ENCODE data around the gene TMEM184B.
A peak's percentile ranks its signal among the peaks of the same experiment; 100 is the strongest.

TMEM184B gene

GRCh38 chr22:38271927-38272372 lies 860 bp downstream of the TMEM184B start:
- DNase-seq = peak; percentile 13

DNA sequence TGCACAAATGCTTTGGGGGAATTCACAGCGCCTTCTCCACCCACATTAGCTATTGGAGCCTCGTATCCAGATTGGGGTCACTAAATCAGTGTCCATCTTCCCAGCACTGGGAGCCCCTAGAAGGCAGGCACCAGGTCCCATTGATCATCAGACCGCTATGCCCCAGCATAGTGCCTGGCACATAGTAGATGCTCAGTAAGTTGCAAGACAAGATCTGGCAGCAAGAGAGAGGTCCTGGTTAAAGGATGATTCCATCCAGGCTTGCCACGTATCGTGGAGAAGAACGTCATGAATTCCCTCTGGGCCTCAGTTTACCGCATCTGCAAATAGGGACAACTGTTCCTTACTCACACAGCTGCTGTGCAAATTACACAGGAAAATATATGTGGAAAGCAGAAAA lies 1.7 kb downstream of the TMEM184B start:
- DNase-seq = no peak

DNA sequence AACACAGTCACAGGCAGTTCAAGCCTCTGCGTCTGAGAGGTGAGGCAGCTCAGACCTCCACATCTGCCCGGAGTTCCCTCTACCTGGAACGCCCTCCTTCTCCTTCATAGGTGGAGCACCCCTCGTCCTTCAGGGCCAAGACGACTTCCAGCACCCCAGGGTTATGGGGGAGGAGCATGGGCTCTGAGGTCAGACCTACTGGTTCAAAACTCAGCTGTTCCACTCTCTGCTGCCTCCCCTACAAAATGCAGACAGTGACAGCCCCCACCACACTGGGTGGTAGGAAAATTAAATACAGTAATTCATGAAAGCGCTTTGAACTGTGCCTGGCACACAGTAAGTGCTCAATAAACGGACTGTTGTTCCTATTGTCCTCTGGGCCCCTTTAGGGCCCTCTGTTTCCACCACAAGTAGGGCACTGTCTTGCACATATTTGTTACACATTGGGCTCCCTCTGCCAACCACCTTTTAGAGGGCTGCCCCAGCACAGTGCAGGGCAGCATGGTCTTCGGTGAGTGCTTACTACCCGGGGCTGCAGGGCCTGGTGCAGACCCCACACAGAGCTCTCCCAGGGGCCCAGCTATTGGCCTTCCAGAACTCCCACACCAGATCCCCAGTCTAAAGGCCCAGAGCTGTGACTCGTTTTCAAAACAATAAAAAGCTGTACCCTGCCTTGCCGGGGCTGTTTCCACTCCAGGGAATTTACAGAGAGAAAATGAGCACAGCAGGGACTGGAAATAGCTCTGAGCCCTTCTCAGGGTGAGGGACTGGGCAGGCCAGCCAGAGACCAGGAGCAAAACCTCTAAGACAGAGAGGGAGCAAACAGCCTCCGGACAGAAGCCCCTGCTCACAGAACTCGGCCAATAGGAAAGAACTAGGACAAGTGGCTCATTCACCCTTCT lies 2.5 kb downstream of the TMEM184B start:
- DNase-seq = no peak

- no peak for DNase-seq
Measured at GRCh38 chr22:38269466-38269865, 3.3 kb downstream of the TMEM184B start.

GRCh38 chr22:38267086-38267485 lies 5.7 kb downstream of the TMEM184B start:
- no peak for DNase-seq

DNA sequence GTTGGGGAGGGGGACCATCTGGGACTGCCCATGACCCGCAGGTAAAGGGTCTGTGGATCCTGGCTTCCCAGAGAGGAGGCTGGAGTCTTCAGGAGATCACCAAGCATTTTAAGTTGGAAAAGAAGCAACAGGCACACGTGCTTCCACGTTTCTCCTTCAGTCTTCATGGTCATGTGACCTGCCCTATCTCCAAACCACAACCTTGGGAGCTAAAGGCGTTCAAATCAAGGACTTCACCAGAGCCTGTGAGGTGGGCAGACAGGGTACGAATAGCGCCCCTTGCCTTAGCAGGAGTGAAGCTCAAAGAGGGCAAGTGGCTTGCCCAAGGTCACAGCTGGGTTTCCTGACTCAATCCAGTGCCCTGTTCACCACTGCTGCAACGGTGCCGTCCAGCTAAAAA lies 6.7 kb downstream of the TMEM184B start:
- no peak for DNase-seq

GRCh38 chr22:38264322-38264843 lies 8.4 kb downstream of the TMEM184B start:
- DNase-seq = no peak

DNA sequence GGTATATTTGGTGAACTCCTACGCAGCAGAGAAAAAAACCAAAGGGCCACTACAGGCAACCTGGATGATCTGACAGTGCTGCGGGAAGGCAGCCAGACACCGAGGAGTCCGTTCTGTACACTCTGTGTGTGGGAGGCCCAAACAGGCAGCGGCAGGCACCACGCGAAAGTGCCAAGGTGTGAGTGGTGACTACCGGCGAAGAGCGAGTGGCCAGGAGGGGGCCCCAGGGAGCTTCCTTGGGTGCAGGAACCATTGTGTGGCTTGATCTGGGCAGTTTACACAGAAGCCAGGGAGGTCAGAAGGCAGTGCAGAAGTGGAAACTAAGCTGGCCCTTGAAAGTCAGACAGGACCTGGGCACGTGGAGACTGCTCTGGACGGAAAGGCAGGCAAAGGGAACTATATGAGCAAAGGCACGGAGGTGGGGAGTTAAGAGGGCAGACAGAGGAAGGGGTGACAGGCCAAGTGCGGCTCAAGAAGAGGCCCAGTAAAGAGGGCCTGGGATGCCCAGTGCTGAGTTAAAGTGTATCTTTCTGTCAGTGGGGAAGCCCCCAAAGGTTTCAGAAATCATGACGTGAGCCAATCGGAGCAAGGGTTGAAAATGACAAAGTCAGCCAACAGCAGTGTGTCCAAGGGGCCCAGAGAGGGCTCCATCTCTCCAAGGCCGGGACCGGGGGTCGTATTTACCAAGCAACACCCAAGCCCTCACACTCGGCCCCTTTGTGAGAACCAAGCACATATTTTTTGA lies 10.6 kb downstream of the TMEM184B start:
- DNase-seq = no peak

- DNase-seq = no peak
Measured at GRCh38 chr22:38260761-38261681, 11.8 kb downstream of the TMEM184B start.

DNA sequence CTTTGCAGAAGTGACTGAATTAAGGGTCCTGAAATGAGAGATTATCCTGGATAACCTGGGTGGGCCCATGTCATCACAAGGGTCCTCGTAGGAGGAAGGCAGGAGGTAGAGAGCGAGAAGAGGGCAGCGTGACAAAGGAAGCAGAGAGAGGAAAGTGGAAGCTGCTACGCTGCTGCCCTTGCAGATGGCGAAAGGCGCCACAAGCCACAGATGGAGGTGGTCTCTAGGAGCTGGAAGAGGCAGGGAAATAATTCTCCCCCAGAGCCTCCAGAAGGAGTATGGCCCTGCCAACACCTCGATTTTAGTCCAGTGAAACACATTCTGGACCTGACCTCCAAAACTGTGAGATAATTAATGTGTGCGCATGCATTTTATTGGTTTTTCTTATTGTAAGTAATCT lies 13.4 kb downstream of the TMEM184B start:
- no peak for DNase-seq

DNA sequence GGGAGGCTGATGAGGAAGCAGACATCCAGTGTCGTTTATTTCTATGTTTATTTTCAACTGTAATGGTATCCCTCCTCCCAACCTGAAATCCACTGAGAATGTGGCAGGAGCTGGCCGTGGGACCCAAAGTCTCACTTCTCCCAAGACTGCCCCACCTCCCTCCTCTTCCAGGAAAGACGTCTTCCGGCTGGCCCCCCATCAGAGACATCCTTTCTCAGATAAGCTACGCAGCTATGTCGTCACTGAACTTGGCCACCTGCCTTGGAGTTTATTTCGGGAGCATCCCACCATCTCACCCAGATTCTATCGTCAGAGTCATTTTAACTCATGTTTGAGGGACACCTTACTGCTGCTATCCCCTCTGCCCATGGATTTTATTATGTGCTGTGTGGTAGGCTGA lies 13.9 kb downstream of the TMEM184B start:
- DNase-seq = no peak

DNA sequence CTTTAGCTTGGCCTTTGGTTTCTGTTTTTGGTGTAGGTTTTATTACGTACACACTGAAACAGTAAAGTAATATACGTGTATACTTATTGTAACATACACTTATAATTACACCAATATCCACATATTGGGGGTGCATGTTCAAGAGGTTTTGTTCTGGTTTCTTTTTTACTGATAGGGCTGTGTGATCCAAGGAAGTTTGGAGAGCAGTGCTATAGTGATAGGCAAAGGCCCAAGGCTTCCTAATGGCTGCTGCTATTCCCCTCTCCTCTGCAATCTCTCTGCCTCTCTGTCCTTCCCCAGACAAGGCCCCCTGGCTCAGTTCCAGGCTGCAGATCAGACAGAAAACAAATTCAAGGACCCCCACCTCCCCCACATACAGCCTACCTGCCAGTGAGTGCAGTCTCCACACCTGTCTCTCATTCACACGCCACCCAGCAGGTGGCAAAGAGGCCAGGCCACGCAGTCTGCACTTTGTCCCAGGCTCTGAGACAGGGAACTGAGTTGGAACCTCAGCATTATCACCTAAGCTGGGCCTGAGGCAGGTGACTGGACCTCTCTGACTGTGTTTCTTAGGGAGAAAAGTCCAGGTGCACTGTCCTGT lies 15.1 kb downstream of the TMEM184B start:
- DNase-seq = peak; percentile 44

- no peak for DNase-seq
Measured at GRCh38 chr22:38257181-38257580, 15.6 kb downstream of the TMEM184B start.

DNA sequence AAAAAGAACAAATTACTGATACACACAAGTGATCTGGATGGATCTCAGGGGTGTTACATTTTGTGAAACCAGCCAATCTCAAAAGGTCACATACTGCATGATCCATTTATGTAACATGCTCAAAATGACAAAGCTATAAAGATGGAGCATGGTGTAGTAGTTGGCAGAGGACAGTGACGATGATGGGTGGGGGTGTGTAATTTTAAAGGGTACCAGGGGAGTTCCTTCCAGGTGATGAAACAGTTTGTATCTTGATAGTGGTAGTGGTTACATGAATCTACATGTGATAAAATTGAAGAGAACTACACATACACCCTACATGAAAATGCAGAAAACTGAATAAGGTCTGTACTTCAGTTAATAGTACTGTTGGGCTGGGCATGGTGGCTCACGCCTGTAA lies 17.1 kb downstream of the TMEM184B start:
- DNase-seq = no peak

DNA sequence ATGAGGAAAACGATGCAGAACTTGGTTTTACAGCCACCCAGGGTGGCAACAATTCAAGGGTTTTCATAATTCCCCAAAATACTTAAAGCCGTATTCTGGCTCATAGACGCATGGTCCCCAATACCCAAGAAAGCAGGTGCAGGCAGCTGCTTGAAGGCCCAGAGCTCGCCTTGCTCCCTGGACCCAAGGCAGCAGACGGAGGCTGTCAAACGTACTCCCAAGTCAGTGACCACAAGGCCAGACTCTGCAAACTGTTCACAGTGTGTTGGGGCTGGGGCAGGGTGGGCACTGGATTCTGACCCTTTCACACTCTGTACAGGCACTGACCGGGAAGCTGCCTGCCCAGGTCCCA lies 21.5 kb downstream of the TMEM184B start:
- DNase-seq = no peak

DNA sequence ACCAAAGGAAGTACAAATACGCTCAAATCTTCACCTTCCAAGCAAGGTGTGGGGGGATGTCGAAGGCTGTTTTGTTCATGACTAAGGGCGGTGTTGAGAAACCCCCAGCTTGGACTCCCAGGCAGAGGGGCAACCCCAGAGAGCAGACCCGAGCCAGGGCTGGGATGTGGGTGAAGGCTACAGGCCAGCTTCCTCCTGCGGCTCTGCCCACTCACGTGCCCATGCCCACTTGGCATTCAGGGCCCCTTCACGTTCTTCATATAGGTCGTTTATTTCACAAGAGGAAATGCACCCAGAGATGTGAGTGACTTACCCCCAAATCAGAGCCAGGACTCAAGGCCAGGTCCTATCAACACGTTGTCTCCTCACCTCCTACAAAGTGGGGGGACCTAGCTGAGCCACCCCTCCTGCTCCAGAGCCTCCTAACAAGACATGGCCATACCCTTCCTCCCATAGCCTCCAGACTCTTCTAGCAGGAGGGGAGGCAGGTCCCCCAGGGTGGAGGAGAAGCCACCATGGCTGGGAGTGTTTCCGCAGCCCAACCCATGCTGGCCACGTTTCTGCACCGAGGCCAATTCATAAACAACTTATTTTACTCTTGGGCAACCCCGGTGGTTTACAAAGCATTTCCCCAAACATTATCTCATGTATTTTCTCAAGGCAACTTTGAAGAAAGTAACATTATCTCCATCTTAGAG lies 22.0 kb downstream of the TMEM184B start:
- no peak for DNase-seq

GRCh38 chr22:38249803-38250642 lies 22.8 kb downstream of the TMEM184B start:
- no peak for DNase-seq

DNA sequence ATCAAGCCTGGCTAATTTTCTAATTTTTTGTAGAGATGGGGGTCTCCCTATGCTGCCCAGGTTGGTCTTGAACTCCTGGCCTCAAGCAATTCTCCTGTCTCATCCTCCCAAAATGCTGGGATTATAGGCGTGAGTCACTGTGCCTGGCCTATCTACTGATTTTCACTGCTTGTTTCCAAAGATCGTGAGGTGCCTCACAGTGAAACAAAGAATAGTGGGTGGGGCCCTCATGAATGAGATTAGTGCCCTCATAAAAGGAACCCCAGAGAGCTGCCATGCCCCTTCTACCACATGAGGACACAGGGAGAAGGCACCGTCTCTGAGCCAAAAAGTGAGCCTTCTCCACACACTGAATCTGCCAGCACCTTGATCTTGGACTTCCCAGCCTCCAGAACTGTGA lies 23.5 kb downstream of the TMEM184B start:
- DNase-seq = no peak

DNA sequence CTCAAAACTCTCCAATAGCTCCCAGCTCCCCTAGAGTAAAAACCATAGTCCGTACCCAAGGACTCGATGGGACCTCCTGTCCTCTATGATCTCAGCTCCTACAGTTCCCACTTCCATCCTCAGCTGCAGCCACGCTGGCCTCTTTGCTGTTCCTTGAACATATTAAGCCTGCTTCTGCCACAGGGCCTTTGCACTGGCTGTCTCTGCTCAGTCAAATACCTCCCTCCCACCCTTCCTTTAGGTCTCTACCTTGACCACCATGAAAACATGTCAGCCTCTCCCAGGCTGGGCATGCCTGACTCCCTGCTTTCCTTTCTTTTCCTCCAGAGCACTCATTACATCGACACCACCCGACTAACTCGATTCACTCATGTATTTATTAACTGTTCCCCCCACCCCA lies 24.5 kb downstream of the TMEM184B start:
- DNase-seq = no peak

GRCh38 chr22:38247713-38248112 lies 25.1 kb downstream of the TMEM184B start:
- no peak for DNase-seq

- no peak for DNase-seq
Measured at GRCh38 chr22:38246692-38247091, 26.1 kb downstream of the TMEM184B start.

All from NCI-H2029 treated with DMSO at 0.1 percent for 48 hours (cell line).